Erythroblast (primary cell): Measurements from ENCODE around the gene PTPRN2.

Experiments
- GATA1 ChIP-seq: IDR thresholded peaks from 2 replicates; pipeline ENCODE4 v1.6.1; 2011; ENCODE audit warnings: low read depth, mild to moderate bottlenecking, control low read depth, low read length, moderate library complexity
- POLR2A ChIP-seq: IDR thresholded peaks from 2 replicates; pipeline ENCODE4 v1.6.1; 2011; ENCODE audit warnings: mild to moderate bottlenecking, low read length

- no peak for TF ChIP-seq POLR2A
- no peak for TF ChIP-seq GATA1
Measured at GRCh38 chr7:157926107-157926506, 661.5 kb downstream of the PTPRN2 start.
